Forelimb muscle (tissue), 1 donor: ENCODE measurements around the gene TMC6. TPM values are rescaled to one million over a fixed set of nuclear protein-coding genes. Genes with fewer than 3 reads are reported as not detected.
"Not testable (repeated sequence)": the region's sequence is repeated elsewhere in the genome, so short reads cannot be mapped to it uniquely, and the experiment has no call there.

ENCODE experiments used
- DNase-seq: peaks from one replicate; pipeline ENCODE4 v3.0.0-alpha.2; 2013; ENCODE audit warnings: low read depth
- polyA plus RNA-seq: library from polyadenylated mRNA; unstranded; fragments of 120-200 nt; gene quantifications from one replicate; pipeline ENCODE4 v1.2.1, GENCODE V29; 2013; ENCODE audit not compliant: insufficient read length

TMC6 gene
- polyA plus RNA-seq, 1 donor: 25.1 TPM

- no peak for DNase-seq
These were observed 17.4 kb downstream of the TMC6 start for GRCh38 chr17:78111016-78111726.

- DNase-seq: no peak
These were observed 18.1 kb downstream of the TMC6 start for GRCh38 chr17:78110363-78111015.

GRCh38 chr17:78109489-78109761, 19.1 kb downstream of the TMC6 start:
- no peak for DNase-seq

GRCh38 chr17:78108726-78109488, 19.6 kb downstream of the TMC6 start:
- no peak for DNase-seq

- DNase-seq: no peak
These were observed 20.4 kb downstream of the TMC6 start for GRCh38 chr17:78107976-78108725.

- DNase-seq: no peak
These were observed 21.1 kb downstream of the TMC6 start for GRCh38 chr17:78107457-78107856.

GRCh38 chr17:78106211-78106610, 22.3 kb downstream of the TMC6 start:
- DNase-seq: no peak

- no peak for DNase-seq
These were observed 23.0 kb downstream of the TMC6 start for GRCh38 chr17:78105551-78105950.

GRCh38 chr17:78105101-78105500, 23.5 kb downstream of the TMC6 start:
- DNase-seq: no peak

GRCh38 chr17:78104540-78104941, 24.0 kb downstream of the TMC6 start:
- no peak for DNase-seq

- DNase-seq: no peak
These were observed 25.2 kb downstream of the TMC6 start for GRCh38 chr17:78103311-78103710.

- DNase-seq: no peak
These were observed 27.0 kb downstream of the TMC6 start for GRCh38 chr17:78101542-78101941.

- DNase-seq: no peak
These were observed 27.4 kb downstream of the TMC6 start for GRCh38 chr17:78101112-78101511.

- DNase-seq: no peak
These were observed 32.5 kb downstream of the TMC6 start for GRCh38 chr17:78096093-78096492.

GRCh38 chr17:78095035-78095434, 33.5 kb downstream of the TMC6 start:
- no peak for DNase-seq

GRCh38 chr17:78092794-78093324, 35.7 kb downstream of the TMC6 start:
- DNase-seq: no peak

- no peak for DNase-seq
These were observed 38.8 kb downstream of the TMC6 start for GRCh38 chr17:78089576-78090281.

- DNase-seq: no peak
These were observed 40.0 kb downstream of the TMC6 start for GRCh38 chr17:78088529-78088928.

GRCh38 chr17:78086740-78087139, 41.8 kb downstream of the TMC6 start:
- DNase-seq: no peak

GRCh38 chr17:78082988-78083387, 45.6 kb downstream of the TMC6 start:
- no peak for DNase-seq

- DNase-seq: not testable (repeated sequence)
These were observed 46.1 kb downstream of the TMC6 start for GRCh38 chr17:78082355-78082872.
